GM13976 (cell line): Measurements from ENCODE around the gene LAGE3.
A peak's percentile ranks its signal among the peaks of the same experiment; 100 is the strongest.

Experiments used
- DNase-seq: peaks from one replicate; pipeline ENCODE4 v3.0.0; 2012; ENCODE audit warnings: low spot score
- in situ Hi-C: fragments of 300-500 bp; cut with MboI; formaldehyde crosslinking; loops from one replicate; pipeline ENCODE4 v1.12.0; 2022; ENCODE audit warnings: low sequenced_read_pairs, mixed read lengths, inconsistent platforms; ENCODE audit not compliant: unreplicated experiment
- TF ChIP-seq, protein P1 (sequence below): IDR thresholded peaks from 2 replicates; pipeline ENCODE4 v1.5.1; 2012; ENCODE audit warnings: borderline replicate concordance, mild to moderate bottlenecking; ENCODE audit not compliant: insufficient read depth; ENCODE audit errors: extremely low read depth, missing control alignments, control extremely low read depth

LAGE3 gene

DNA sequence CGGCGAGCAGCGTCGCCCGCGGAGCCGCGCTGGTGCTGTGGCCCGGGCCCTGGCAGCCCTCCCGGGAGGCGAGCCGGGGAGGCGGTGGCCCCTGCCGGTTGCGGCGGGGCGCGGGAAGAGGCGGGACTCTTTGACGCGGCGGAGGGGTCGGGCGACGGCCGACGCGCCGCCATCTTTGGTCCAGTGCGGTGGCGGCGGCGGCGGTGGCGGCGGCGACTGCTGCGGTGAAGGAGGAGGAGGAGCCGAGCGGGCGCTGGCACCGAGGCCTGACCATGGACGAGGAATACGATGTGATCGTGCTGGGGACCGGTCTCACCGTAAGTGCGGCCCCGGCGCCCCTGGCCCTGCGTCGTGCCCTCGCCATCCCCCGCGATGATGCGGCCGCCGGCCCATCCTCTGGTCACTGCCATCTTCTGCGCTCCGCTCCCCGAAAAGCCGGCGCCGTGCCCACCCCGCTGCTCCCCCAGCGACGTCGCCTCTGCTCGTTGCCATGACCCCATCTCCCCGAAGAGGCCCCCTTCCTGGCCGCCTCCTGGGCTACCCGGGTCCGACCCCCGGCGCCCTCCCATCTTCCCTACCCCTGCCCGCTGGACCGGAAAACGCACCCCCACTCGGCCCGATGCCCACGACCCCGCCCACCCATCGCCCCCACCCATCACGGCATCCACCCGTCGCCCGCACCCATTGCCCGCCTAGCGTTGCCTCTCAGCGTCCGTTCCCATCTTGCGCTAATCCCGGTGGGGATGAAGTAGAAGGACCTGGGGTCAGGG is 41.9 kb downstream of the LAGE3 start, which contains the start of gene GDI1:
Gene GDI1, plus strand, starts transcription at position 172 of the 770 bp plus-strand sequence. Its CDS starts 101 bp downstream, at position 273.
- in situ Hi-C loops, result no loop called here
- DNase-seq, result peak; percentile 68
- TF ChIP-seq, protein P1, sequence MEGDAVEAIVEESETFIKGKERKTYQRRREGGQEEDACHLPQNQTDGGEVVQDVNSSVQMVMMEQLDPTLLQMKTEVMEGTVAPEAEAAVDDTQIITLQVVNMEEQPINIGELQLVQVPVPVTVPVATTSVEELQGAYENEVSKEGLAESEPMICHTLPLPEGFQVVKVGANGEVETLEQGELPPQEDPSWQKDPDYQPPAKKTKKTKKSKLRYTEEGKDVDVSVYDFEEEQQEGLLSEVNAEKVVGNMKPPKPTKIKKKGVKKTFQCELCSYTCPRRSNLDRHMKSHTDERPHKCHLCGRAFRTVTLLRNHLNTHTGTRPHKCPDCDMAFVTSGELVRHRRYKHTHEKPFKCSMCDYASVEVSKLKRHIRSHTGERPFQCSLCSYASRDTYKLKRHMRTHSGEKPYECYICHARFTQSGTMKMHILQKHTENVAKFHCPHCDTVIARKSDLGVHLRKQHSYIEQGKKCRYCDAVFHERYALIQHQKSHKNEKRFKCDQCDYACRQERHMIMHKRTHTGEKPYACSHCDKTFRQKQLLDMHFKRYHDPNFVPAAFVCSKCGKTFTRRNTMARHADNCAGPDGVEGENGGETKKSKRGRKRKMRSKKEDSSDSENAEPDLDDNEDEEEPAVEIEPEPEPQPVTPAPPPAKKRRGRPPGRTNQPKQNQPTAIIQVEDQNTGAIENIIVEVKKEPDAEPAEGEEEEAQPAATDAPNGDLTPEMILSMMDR, result no peak

DNA sequence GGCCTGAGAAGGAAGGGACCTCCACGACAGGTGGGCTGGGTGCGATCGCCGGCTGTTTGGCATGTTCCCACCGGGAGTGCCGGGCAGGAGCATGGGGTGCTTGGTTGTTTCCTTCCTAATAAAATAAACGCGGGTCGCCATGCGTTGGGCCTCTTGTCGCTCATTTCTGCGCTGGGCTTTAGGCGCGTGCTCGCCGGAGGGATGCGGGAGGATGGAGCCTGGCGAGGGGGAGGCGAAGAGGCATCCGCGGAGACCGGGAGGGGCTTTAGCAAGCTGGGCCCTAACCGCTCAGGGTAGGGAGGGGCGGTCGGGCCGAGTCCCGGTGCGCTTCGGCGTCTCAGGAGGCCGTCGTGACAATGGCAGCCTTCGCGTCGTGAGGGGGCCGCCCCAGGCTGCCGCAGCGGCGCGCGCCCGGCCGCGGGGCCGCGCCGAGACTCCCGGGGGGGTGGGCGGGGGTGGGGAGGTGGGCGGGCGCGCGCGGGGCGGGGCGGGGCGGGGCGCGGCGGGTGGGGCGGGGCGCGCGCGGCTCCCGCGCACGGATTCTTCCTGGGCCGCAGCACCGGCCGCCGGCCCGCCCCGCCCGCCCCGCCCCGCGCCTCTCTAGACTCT is 42.6 kb downstream of the LAGE3 start:
- peak; percentile 85 for DNase-seq
- in situ Hi-C loops, result no loop called here
- TF ChIP-seq, protein P1, result no peak

DNA sequence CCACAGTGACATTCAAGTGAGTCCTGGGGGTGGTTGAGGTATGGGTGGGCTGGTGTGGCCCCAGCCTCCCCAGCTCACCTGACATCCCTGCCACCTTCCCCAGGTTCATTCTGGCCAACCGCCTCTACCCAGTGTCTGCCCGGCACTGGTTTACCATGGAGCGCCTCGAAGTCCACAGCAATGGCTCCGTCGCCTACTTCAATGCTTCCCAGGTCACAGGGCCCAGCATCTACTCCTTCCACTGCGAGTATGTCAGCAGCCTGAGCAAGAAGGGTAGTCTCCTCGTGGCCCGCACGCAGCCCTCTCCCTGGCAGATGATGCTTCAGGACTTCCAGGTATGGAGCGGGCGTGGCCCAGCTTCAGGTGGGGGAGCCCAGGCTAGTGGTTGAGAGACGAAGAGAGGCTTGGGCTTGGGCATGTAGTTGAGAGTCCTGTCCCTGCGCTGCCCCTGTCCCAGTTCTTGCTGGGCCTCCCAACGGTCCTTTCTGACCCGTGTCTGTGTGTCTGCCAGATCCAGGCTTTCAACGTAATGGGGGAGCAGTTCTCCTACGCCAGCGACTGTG is 43.8 kb downstream of the LAGE3 start:
- DNase-seq, result no peak
- in situ Hi-C loops, result no loop called here
- TF ChIP-seq, protein P1, result no peak

DNA sequence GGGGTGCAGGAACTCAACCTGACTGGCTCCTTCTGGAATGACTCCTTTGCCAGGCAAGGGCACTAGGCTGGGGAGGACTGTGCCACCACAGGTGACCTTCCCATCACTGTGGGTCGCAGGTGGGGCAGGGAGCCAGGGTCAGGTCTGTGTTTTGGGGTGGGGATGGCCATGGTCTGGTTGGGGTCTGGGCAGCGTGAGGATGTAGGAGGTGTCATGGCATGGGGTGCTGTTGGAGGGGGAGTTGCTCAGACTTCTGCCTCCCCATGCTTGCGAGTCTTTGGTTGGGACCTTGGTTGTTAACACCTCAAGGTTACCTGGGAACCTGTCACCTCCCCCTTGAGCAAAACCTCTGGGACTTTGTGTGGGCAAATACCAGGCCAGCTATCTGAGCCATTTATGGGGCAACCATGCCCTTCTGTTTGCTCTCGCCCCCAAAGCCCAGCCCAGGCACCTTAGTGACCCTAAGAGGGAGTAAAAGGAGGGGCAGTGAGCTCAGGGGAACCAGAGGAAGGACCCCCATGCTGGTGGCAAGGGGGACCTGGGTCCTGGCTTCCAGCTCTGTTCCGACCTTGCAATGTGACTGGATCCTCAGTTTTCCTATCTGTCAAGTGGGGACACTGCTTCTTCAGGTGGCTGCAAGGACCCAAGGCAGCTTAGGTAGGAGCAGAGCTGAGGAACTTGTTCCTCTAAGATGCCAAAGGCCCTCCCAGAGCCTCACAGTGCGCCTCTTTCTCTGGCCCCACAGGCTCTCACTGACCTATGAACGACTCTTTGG is 44.5 kb downstream of the LAGE3 start:
- DNase-seq, result no peak
- TF ChIP-seq, protein P1, result no peak
- in situ Hi-C loops, result no loop called here

DNA sequence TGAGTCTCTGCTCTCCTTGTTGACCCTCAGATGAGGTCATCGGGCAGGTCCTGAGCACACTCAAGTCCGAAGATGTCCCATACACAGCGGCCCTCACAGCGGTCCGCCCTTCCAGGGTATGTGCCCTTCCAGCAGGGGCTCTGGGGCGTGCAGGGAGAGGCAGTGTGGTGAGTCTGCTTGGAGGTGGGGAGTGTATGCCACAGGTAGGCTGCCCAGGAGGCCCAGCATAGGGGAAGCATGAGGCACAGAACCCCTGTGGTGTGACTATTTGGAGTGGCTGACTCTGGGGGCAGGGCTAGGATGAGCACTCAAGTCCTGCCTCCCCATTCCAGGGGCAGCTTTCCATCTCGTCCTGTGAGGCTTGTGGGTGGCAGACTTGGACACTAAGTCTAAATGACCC is 45.5 kb downstream of the LAGE3 start:
- in situ Hi-C loops, result no loop called here
- DNase-seq, result no peak
- TF ChIP-seq, protein P1, result no peak

DNA sequence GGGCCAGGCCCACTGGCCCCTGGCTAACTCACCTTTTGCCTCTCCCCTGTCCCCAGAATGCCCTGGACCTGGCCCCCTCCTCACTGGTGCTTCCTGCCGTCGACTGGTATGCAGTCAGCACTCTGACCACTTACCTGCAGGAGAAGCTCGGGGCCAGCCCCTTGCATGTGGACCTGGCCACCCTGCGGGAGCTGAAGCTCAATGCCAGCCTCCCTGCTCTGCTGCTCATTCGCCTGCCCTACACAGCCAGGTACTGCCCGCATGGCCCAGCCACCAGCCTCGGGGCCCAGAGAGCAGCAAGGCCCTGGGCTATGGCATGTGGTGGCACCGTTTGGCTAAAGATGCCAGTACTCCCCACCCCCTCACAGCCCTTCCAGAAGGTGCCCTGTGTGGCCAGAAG is 46.9 kb downstream of the LAGE3 start:
- TF ChIP-seq, protein P1, result no peak
- DNase-seq, result no peak
- in situ Hi-C loops, result no loop called here
